ENCODE results near the gene CSRNP3.

GRCh38 chr2:165456027-165456426, 13.5 kb upstream of the CSRNP3 start:
- TF ChIP-seq EP300 (IDR thresholded peaks at IDR 0.05; ENCODE audit: borderline replicate concordance) (no peak), EGR1 (IDR thresholded peaks at IDR 0.05) (no peak), CREB1 (IDR thresholded peaks at IDR 0.05; ENCODE audit: low read depth) (no peak), NFIC (IDR thresholded peaks at IDR 0.05) (no peak), TCF12 (IDR thresholded peaks at IDR 0.05; ENCODE audit: low read depth) (no peak), TEAD4 (IDR thresholded peaks at IDR 0.05) (no peak), ZBTB7A (IDR thresholded peaks at IDR 0.05; ENCODE audit: low read depth) (no peak), REST (IDR thresholded peaks at IDR 0.05; ENCODE audit: low read depth) (no peak), CEBPB (IDR thresholded peaks at IDR 0.05) (no peak), FOXM1 (IDR thresholded peaks at IDR 0.05; ENCODE audit: borderline replicate concordance, low read depth) (no peak), TAF1 (IDR thresholded peaks at IDR 0.05; ENCODE audit: low read depth) (no peak)
